Stimulated activated CD4-positive, alpha-beta T cell treated with anti-CD3 and anti-CD28 coated beads, Interleukin-2, amount 100 ng/mL, for 24 hours (primary cell): ENCODE results near the gene SFTPA2.
"Not testable (repeated sequence)": the region's sequence is repeated elsewhere in the genome, so short reads cannot be mapped to it uniquely, and the experiment has no call there.

Experiments
- DNase-seq, 2 donors: peaks; one replicate each; pipeline ENCODE4 v3.0.0-alpha.2; 2020

The SFTPA2 gene

DNA sequence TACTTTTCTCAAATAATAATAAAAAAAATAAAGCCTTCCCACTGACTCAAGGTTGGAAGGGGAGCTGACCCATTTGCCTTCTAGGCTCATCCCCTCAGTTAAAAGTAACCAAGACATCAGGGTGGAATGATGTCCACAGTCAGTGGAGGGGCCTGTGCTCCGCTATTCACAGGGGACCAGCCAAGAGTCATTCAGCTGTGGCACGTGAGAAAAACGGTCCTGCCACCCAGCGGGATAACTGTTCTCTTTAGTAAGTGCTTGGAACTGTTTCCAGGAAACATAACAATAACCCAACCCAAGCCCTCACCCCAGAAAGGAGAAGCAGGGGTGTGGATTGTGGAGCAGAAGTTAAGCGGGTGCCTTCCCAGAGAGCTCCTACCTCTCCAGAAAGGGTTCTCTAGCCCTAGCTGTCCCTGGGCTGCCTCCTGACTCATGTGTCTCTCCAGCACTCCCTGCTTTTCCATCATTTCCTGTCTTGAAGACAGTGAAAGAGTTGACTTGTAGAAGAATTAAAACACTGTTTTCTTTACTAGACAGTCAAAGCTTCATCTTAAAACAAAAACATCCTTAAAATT lies 50.2 kb downstream of the SFTPA2 start:
- DNase-seq = not testable (repeated sequence)

DNA sequence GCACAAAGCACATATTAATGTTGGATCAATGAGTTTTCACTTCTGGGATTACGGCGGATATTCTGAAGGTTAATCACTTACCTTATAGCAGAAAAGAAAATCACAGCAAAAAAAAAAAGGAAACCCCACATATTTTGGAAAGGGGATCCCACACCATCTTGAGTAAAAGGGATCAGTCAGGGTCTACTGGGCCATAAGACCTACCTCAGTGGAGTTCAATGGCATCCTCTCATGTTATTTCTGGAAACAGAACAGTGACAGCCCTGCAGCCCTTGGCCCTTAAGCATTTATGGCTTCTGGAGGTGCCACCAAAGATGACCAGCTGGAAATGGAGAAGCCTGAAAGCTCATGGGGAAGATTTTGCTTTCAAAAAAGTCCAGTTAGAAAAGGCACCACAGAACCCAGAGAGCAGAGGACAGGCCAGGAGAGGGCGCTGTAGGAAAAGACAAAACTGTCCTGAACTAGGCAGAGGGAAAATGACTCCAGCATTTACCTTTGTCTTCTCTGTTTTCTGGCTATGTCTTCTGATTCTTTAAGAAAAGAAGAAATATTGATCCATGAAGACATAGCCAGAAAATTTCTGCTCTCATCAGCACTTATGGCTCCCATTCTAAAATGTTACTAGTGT lies 50.8 kb downstream of the SFTPA2 start:
- not testable (repeated sequence) for DNase-seq

DNA sequence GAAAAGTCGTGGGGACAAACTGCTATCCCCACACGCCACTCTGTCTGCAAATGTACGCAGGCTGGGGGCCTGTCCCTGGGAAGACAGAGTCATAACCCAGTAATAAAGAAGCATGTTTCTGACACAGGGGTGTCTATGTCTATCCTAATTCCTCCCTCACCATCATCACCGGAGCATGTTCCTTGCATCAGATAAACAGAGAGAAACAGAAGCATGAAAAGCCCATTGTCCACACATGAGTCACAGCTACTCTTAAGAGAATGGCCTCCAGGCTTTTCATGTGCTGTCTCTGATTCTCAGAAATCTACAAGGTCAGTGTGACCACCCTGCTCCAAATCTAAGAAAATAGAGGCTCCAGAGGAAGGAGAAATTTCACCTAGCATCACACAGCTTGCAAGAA lies 52.0 kb downstream of the SFTPA2 start:
- DNase-seq = not testable (repeated sequence)

DNA sequence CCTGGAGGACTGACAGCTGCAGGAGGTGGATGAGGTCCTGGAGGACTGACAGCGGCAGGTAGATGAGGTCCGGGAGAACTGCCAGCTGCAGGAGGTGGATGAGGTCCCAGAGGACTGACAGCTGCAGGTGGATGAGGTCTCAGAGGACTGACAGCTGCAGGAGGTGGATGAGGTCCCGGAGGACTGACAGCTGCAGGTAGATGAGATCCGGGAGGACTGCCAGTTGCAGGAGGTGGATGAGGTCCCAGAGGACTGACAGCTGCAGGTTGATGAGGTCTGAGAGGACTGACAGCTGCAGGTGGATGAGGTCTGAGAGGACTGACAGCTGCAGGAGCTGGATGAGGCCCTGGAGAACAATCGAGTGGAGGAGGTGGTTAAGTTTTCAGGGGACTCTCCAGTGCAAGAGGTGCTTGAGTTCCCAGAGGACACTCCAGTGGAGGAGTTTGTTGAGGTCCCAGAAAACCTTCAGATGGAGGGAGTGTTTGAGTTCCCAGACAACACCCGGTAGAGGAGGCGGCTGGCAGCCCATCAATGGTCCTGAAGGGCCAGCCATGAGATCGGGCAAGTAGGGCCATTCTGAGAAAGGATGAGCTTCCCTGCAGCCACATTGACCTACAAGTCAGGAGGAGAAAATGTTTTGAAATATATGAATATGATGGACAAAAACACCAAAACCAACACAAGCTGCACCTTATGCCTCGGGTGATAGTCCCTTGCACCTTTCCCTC lies 52.6 kb downstream of the SFTPA2 start:
- no peak for DNase-seq
